ENCODE results near the gene UBXN11.

UBXN11 gene

GRCh38 chr1:26284597-26285347, 21.7 kb downstream of the UBXN11 start:
- peak; percentile 93 for DNase-seq

- DNase-seq = no peak
Observed at GRCh38 chr1:26283871-26284596, 22.4 kb downstream of the UBXN11 start.

- no peak for DNase-seq
Observed at GRCh38 chr1:26283279-26283853, 23.1 kb downstream of the UBXN11 start.

GRCh38 chr1:26282401-26282918, 24.0 kb downstream of the UBXN11 start:
- DNase-seq = no peak

- DNase-seq = no peak
Observed at GRCh38 chr1:26281971-26282370, 24.5 kb downstream of the UBXN11 start.

- DNase-seq = no peak
Observed at GRCh38 chr1:26281091-26281958, 25.1 kb downstream of the UBXN11 start.

- DNase-seq = no peak
Observed at GRCh38 chr1:26280333-26281042, 25.9 kb downstream of the UBXN11 start.

GRCh38 chr1:26279456-26280332, 26.7 kb downstream of the UBXN11 start, which contains the start of gene SH3BGRL3:
Gene SH3BGRL3, plus strand, starts transcription at chr1:26280086. Its CDS starts 70 bp downstream, at chr1:26280156.
- peak; percentile 88 for DNase-seq

- DNase-seq = no peak
Observed at GRCh38 chr1:26278724-26279455, 27.5 kb downstream of the UBXN11 start.

- no peak for DNase-seq
Observed at GRCh38 chr1:26278303-26278702, 28.1 kb downstream of the UBXN11 start.

- DNase-seq = no peak
Observed at GRCh38 chr1:26277719-26278118, 28.7 kb downstream of the UBXN11 start.

- DNase-seq = no peak
Observed at GRCh38 chr1:26277261-26277661, 29.2 kb downstream of the UBXN11 start.

GRCh38 chr1:26276432-26276838, 30.0 kb downstream of the UBXN11 start:
- DNase-seq = no peak

GRCh38 chr1:26275580-26276431, 30.6 kb downstream of the UBXN11 start:
- DNase-seq = peak; percentile 72

- no peak for DNase-seq
Observed at GRCh38 chr1:26274801-26275425, 31.5 kb downstream of the UBXN11 start.

GRCh38 chr1:26269198-26269550, 37.3 kb downstream of the UBXN11 start:
- DNase-seq = no peak

- DNase-seq = no peak
Observed at GRCh38 chr1:26268290-26269197, 37.9 kb downstream of the UBXN11 start.

GRCh38 chr1:26265405-26265804, 41.0 kb downstream of the UBXN11 start:
- DNase-seq = no peak
